HG02852 (cell line): ENCODE data around the gene CYTH1.

Experiments used
- ATAC-seq: cut with Tn5 transposase; IDR thresholded peaks from one replicate; pipeline ENCODE4 v1.9.1; 2021; ENCODE audit warnings: mild to moderate bottlenecking, moderate library complexity; ENCODE audit not compliant: unreplicated experiment

CYTH1 gene

DNA sequence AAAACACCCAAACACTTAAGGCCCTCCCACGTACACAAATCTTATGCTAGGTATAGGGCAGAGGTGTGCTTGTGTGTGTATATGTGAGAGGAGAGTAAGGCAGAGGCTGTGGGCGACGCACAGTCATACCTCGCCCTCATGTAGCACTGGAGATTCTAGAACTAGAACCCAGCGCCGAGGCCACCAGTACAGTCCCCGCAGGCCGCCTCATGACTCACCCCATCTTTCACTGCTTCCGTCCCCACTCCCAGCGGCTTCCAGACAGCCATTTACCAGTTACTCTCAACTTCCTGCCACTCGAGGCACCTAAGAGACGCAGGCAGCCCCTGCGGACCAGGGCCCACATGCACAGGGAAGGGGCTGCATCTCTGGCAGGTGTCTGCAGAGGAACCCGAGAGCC is 23.2 kb upstream of the CYTH1 start:
- no peak for ATAC-seq

DNA sequence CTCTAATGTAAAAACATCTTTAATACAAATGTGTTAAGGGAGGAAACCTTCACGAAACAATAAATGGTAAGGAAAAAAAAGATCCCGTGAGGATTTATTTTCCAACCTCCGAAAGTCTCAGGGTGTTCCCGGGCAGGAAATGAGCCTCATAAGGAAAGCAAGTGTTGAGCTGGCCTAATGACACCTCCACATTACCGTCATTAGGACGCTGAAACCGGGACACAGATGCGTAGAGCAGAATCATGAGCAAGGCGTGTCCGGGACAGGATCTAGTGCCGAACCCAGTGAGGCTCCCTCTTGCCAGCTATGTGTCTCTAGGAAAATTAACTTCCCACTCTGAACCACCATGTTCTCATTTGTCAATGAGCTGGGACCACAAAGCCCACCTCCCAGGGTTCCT is 22.7 kb upstream of the CYTH1 start:
- no peak for ATAC-seq

DNA sequence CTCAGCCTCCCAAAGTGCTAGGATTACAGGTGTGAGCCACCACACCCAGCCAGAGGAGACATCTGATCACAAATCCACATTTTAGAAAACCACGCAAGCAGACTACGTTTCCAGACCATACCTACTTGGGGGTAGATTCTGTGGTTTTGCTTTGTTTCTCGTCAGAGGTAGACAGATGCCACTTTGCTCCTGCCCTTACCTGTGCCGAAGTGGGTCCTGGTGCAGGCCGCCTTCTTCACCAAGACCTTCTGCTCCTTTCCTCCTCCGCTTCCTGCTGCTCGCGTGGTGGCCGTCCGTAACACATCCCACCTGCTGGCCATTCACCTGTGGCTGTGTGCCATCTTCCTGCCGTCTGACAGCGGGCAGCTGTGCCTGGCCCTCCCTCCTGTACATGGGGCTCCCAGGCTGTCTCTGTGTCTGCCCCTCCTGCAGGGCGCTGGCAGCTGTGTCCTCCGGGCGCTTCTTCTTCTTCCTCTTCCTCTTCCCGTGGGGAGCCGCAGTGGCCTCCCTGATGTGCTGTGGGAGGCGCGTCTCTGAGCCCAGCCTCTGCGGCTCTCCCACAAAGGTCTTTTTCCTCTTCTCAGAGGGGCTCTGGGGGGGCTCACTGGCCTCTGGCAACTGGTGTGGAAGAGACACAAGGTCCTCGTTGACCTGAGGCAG is 21.2 kb upstream of the CYTH1 start:
- no peak for ATAC-seq

DNA sequence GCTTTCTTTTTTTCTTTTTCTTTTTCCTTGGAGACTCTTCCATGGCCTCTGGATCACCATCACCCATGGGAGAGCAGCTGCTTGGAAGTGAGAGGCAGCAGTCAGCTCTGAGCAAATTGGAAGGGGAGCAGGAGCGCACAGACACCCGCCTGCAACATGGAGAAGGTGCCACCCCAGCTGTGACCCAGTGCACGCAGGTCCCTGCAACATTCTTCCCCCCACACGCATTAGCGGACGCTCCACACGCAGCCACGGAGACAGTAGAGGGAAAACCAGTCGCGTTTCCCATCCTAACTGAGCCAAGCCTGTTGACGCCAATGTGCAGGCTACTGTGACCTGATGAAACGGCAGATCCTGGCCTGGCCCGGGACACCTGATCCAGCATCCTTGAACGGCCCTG is 20.4 kb upstream of the CYTH1 start:
- ATAC-seq, result no peak

DNA sequence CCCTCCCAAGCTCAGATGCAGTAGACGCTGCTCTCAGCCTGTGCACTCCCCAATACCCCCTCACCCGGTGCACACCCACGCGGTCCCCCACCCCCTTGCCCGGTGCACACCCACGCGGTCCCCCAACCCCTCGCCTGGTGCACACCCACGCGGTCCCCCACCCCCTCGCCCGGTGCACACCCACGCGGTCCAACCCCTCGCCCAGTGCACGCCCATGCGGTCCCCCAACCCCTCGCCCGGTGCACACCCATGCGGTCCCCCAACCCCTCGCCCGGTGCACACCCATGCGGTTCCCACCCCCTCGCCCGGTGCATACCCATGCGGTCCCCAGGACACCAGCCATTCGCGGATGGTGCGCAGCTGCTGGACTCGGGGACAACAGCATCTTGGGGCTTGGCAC is 19.9 kb upstream of the CYTH1 start:
- ATAC-seq, result no peak

DNA sequence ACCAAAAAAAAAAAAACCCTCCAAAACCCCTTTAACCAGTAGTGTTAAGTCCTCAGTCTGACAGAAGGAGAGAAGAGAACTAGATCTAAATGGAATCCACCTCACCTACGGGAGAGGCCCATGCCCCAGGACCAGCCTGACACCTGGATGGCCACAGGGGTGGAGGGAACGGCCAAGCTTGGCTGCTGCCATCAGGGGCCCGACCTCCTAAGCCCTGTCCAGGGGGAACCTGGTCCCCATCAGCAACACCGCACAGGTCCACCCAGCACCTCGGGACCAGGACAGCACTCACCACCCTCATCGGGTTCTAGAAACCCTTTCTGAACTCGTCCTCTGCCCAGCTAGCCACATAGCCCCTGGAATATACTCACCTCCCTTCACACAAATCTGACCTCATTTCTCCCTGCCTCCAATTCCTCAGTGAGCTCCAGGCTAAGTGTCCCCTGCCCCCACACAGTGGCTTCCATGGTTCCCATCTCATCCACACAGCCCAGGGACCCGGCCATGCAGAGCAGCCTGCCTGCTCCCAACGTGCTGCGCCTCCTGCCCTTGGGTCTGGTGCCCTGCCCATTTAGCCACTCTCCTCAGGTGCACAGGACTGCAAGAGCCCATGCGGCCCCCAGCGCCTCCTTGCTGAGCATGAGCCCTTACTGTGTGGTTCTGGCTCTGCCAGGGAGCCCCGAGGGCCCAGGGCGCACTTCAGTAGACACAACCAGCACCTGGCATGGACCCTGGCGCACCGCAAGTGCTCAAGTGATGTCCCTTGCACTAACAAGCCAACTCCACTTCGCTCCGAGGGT is 18.3 kb upstream of the CYTH1 start:
- ATAC-seq, result no peak

DNA sequence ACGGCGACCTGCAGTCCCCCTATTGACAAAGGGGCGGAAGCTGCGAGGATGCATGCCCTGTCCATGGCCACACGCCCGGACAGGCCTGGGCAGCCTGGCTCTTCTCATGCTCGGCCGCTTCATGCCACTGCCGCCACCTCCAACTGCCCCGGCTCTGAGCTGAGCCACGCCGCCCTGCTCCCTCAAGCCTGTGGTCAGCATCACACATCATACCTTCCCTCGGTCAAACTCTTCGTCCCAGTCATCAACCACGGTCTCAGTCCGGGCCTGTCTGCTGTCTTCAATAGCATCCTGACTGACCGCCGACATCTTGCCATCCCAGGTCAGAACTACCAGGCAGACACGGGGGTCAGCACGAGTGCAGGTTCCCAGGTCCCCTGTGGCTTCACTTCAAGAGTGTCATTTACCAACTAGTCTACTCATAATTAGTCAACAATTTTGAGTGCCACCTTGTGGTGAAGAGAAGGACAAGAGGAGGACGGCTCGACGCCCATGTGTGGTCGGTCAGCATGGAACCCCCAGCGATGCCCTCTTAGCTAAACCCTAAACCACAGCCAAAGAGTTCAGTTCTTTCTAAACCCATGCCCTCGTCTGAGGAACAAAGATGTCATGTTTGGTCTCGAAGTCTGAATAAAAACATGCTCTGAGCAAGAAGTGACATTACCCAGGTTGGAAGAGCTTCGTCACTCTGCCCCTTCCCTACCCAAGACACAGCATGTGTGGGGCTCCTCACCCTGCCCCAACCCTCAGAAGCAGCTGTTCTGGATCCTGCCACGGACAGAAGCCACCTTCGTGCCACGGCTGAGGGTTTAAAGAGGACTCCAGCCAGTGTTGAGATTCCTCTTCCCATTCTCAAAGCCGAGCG is 16.9 kb upstream of the CYTH1 start:
- no peak for ATAC-seq

DNA sequence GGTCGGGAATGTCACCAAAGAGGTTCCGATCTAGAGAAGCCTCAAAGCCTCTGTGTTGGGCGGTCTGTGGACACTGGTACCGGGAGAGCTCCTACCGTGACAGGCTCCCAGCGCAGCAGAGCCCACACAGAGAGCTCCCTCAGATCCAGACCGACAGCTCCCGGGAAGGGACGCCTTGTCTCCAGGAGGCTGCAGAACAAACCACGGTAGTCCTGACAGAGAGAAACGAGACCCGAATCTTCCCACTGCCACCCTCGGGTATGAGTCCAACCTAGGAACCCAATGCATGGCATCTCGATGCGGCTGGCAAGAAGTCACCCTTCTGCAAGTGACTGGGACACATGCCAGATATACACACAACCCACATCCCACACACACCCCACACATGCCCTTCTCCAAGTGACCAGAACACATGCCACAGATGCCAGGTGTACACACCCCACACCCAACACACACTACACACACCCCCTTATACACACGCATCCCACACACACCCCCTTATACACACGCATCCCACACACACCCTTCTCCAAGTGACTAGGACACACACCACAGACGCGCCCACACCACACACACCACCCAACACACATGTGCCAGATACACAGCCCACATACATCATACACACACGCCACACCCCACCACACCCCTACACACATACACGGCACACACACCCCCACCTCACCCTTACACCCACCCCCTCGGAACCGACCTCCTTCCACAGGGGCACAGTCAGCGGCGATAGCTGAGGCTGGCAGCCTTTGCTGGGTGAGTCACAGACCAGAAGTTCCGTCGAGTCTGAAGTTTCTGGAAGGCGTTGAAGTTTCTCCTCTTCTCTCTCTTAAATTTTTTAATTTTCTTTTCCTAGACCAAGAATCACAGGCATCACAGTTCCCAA is 15.9 kb upstream of the CYTH1 start:
- ATAC-seq, result no peak

DNA sequence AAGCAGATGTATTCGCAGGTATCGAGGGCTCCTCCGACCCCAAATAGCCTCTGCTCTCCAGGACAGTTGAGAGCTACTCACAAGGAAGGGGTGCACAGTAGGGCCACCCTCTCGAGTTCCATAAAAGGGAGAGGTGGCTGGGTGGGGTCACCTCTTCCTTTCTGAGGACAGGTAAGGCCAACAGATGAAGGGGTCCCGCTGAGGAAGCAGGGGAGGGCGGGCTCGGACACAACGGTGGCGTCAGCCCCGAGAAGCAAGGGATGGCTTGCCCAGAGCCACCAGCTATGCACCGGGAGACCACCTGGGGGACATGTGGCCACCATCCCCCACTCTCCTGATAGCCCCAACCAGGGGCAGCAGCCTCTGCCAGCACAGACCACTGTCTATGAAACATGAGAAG is 15.1 kb upstream of the CYTH1 start:
- no peak for ATAC-seq

DNA sequence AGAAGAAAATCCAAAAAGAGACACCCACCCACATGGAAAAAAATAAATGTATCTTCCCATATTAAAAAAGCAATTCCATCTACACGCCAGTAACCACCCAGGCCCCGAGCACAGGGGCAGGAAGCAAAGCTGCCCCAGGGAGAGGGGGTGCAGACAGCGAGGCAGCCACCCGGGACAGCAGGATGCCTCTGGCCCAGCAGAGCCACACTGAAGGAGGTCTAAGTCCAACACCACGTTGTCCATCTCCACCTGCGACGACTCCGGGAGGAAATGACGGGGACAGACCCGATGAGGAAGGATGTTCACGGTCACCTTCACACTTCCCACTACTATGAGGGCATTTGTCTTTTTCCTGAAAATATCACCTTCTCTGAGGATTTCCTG is 14.4 kb upstream of the CYTH1 start:
- no peak for ATAC-seq

DNA sequence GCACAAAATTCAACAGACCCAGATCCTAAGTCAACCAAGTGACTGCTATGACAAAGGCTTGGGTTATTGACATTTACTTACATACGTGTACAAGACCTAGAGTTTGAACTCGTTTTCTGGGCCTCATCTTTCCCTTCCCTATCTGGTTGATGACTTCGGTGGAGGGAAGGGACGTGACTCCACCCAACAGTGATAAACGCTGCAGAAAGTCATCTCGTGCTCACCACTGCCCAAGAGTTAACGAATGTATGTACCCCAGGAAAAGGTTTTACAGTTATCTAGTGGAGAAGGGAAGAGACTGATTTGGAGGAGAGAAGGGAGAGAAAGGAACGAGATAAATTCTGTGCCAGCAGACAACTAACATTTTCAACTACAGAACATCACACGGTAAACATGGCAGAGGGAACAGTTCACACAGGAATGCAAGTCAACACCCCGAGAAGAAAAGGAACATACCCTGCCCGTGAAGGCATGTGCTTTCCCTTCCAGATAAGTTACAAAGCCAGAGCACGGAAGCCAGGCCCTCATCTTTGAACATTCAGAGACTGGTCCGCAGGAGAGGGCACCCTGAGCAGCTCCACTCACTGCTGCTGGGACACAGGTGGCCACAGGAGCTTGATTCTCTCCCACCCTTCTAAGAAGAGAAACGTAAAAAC is 13.9 kb upstream of the CYTH1 start:
- no peak for ATAC-seq

DNA sequence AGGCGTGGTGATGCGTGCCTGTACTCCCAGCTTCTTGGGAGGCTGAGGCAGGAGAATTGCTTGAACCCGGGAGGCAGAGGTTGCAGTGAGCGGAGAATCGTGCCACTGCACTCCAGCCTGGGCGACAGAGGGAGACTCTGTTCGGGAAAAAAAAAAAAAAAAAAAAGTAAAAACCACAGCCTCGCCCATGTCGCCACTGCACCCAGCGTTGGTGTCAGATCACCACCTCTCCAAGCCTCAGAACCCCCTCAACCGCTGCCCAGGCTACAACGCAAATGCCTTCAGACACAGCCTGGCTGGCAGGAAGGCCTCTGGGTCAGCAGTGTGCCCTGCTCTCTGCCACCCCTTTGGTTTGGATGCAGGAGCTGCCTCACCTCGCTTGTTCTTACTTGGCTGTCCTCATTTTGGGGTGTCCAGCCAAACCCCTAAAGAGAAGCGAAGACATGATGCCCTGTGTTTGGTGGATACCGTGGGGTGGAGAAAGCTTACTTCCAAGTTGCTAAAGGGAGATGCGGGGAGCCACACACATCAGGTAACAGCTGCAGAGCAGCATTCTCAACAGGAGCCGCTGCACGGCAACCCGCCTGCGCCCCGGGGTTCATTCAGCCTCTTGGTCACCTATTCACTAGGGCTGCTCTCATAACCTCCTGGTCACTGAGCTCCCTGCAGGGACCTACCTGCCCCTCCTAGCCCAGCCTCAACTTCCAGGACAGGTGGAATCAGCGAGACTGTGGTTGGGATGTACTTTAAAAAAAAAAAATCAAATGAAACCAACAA is 13.0 kb upstream of the CYTH1 start:
- no peak for ATAC-seq

DNA sequence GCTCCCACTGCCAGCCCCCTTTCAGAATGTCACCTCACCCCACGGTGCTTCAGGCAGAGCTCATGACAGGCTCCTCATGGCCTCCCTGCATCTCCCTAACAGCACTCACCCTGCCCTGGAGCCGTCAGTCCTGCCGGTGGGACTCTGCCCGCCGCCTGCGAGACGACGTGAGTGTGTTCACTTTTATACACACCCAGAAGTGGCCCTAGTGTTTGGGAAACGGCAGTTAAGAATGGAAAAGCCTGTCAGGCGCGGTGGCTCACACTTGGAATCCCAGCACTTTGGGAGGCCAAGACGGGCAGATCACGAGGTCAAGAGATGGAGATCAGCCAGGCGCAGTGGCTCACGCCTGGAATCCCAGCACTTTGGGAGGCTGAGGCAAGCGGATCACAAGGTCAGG is 12.3 kb upstream of the CYTH1 start:
- ATAC-seq, result no peak

DNA sequence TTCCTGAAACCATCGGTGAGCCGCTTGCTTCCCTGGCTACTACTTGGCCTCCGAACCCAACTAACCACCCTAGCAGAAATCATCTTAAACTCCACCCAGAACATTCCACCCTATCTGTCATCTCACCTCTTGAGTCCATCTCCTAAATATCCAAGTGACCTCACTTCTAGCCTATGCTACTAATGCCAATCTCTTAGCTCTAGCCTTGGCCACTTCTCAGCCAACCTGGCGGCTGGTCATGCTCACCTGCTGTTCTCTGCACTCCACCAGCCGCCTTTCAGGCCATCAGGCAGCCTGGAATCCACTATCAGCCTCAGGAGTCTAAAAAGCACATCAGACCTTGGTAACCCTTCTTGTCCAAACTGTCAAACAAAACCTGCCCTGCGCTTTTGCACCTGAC is 11.9 kb upstream of the CYTH1 start:
- ATAC-seq, result no peak

DNA sequence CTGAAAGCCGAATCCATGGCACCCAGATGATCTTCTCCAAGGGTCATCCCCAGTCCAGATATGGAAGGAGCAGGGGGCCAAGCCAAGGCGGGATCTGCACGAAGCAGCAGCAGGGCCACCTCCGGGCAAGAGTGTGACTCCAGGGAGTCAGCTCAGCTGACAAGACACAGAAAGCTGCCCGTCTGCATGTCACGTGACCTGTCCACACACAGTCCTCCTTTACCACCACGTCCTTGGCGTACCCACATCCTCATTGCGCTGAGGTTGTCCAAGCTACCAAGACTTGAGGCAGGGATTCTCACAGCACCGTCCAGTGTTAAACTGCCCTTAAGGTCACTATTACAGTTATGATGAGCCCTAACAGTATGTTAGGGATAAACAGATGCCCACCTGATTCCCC is 11.3 kb upstream of the CYTH1 start:
- no peak for ATAC-seq

DNA sequence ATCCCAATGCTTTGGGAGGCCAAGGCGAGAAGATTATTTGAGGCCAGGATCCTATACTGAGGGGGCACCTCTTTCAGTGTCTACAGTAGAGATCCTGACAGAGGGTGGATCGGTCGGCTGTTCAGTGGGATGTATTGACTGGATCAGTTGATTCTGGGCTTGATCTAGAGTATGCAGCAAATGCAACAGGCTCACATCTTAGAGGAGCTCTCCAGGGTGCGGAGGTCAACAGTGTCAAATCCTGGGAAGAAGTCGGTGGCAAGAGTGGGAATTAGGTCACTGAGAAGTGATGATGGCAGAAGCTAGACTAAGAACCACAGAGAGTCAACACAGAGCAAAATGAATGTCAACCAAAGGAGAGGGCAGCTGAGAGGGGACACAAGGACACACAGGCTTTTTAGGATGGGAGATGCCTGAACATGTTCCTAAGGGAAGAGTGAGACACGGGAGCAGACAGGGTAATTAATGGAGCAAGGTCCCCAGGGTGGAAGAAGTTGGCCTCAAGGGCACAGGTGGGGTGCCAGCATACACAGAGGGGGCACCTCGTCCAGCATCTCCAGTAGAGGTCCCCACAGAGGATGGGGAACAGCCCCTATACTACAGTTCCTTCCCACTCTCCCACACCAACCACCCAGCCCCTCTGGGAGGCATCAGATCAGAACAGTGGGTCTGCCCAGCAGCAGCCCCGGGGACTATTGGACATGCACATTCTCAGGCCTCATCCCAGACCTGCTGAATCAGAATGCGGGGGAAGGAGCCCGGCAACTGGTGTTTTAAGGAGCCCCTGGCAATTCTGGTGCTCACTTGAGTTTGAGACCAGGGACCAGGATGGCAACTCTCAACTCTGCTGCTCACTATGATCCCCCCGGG is 10.0 kb upstream of the CYTH1 start:
- ATAC-seq, result no peak

DNA sequence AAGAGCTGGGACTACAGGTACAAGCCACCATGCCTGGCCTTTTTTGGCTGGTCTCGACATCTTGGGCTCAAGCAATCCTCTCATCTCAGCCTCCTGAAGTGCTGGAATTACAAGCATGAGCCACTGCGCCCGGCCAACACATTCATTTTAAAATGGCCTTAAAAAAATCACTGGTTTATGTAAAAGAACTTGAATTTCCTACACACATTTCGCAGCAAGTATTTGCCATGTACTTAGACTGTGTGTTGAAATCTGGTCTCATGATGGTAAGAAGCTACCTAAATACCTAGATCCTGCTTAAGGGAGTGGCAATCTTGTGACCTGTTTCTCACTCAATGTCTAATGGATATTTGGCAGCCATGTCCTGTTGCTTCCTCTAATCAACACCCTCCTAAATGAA is 8.5 kb upstream of the CYTH1 start:
- no peak for ATAC-seq

DNA sequence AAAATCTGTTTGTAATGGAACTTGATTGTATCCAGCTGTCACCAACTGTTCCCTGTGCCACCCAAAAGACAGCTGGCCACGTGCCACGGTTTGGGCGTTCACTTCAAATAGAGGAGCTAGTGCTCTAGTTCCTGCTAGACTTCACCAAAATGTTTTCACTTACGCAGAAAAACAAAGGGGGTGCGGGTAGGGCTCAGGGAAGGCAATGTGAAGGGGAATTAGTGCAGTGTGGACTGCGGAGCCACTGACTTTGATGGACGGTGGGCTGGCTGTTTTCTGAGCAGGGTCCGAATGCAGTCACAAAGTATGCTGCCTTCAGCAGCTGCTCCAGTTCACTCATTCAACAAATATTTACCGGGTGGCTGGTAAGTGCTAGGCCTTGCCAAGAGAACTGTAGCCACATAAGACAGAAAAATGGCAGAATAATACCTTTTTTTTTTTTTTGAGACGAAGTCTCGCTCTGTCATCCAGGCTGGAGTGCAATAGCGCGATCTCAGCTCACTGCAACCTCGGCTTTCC is 7.6 kb upstream of the CYTH1 start:
- no peak for ATAC-seq
